Panc1 (cell line): ENCODE data around the gene NKAPL. TPM values are rescaled to one million over a fixed set of nuclear protein-coding genes. Genes with fewer than 3 reads are reported as not detected.

ENCODE experiments used
- ATAC-seq: fragments of 200-7000 bp; cut with Tn5 transposase; 2 replicates; pipeline ENCODE4 v1.9.1; 2020; ENCODE audit warnings: mild to moderate bottlenecking, moderate library complexity
- BruUV-seq: library from RNA; stranded (reverse); fragments of 400-500 nt; replicated peaks from 2 replicates; lab custom pipeline; 2021; lab: Mats Ljungman, UMichigan
- CTCF ChIA-PET: fragments of 300-600 bp; sonication (Branson Sonifier 250); formaldehyde crosslinking; loops from one replicate; lab custom pipeline; 2022; ENCODE audit warnings: antibody characterized with exemption; lab: Charles Lee
- POLR2A ChIA-PET: fragments of 300-600 bp; sonication (Branson Sonifier 250); formaldehyde crosslinking; loops from one replicate; lab custom pipeline; 2022; ENCODE audit warnings: antibody characterized with exemption; lab: Charles Lee
- DNase-seq: peaks from one replicate; pipeline ENCODE4 v3.0.0-alpha.2; 2010; ENCODE audit warnings: low read depth, low spot score
- H3K27ac ChIP-seq: 2 replicates; pipeline ENCODE4 v1.5.1; 2011; ENCODE audit warnings: mild to moderate bottlenecking, low read length, inconsistent platforms
- H3K27me3 ChIP-seq: fragments of 200-500 bp; sonication (Bioruptor generic); 2 replicates; pipeline ENCODE4 v1.6.0; 2014; ENCODE audit warnings: low read length, inconsistent platforms; ENCODE audit not compliant: control insufficient read depth, insufficient read depth
- H3K36me3 ChIP-seq: fragments of 200-500 bp; sonication (Bioruptor generic); 2 replicates; pipeline ENCODE4 v1.5.1; 2014; ENCODE audit warnings: inconsistent platforms, mild to moderate bottlenecking, low read length, moderate library complexity; ENCODE audit not compliant: control insufficient read depth, insufficient read depth
- H3K4me1 ChIP-seq: 2 replicates; pipeline ENCODE4 v1.5.1; 2011; ENCODE audit warnings: inconsistent platforms, mild to moderate bottlenecking, low read length, moderate library complexity; ENCODE audit not compliant: control insufficient read depth, insufficient read depth
- H3K4me3 ChIP-seq, 2 experiments: 2 replicates each; pipeline ENCODE4 v1.5.1; 2011 to 2012; ENCODE audit warnings: low read depth in 2 of 2, low read length in 2 of 2, mild to moderate bottlenecking in 2 of 2, inconsistent platforms in 1 of 2, moderate library complexity in 1 of 2
- H3K9me3 ChIP-seq: fragments of 200-500 bp; sonication (Bioruptor generic); 2 replicates; pipeline ENCODE4 v1.5.1; 2014; ENCODE audit warnings: low read depth, mild to moderate bottlenecking, inconsistent platforms, low read length, moderate library complexity; ENCODE audit not compliant: control insufficient read depth, insufficient read depth
- CTCF ChIP-seq: fragments of 450-650 bp; IDR thresholded peaks from 2 replicates; pipeline ENCODE4 v1.5.1; 2017; ENCODE audit warnings: mild to moderate bottlenecking
- POLR2AphosphoS5 ChIP-seq: IDR thresholded peaks from 2 replicates; pipeline ENCODE4 v1.6.1; 2012; ENCODE audit warnings: mild to moderate bottlenecking, low read depth, low read length, moderate library complexity
- REST ChIP-seq, 2 experiments: IDR thresholded peaks; 2 replicates each; pipeline ENCODE4 v1.6.1; 2011 to 2012; ENCODE audit warnings: low read depth in 2 of 2, control low read depth in 1 of 2, low read length in 1 of 2, mild to moderate bottlenecking in 1 of 2, moderate library complexity in 1 of 2; ENCODE audit not compliant: insufficient read depth in 1 of 2
- SIN3A ChIP-seq: IDR thresholded peaks from 2 replicates; pipeline ENCODE4 v1.6.1; 2012; ENCODE audit warnings: low read depth, mild to moderate bottlenecking, low read length, moderate library complexity, borderline replicate concordance; ENCODE audit not compliant: insufficient read depth
- TCF7L2 ChIP-seq: IDR thresholded peaks from 2 replicates; pipeline ENCODE4 v1.6.1; 2011; ENCODE audit warnings: mild to moderate bottlenecking, low read depth, low read length, inconsistent platforms
- in situ Hi-C: cut with HindIII; loops from 2 replicates; pipeline ENCODE4 v1.10.0; 2016; ENCODE audit warnings: low sequenced_read_pairs, low pct_unique_long_range_greater_than_20kb
- intact Hi-C: fragments of 100-400 bp; cut with micrococcal nuclease; formaldehyde crosslinking; loops from one replicate; pipeline ENCODE4 v1.10.0; 2022; ENCODE audit not compliant: unreplicated experiment
- total RNA-seq: library from RNA; stranded (reverse); gene quantifications from one replicate; pipeline ENCODE4 v1.2.1, GENCODE V29; 2021; ENCODE audit not compliant: unreplicated experiment

Gene NKAPL
- total RNA-seq, 1 experiment from 2014 or later, result not detected

GRCh38 chr6:28213213-28213523, 45.9 kb upstream of the NKAPL start:
- H3K9me3 ChIP-seq, result no peaks in the 10 kb centered on the region
- no peak for DNase-seq
- intact Hi-C loops, result loop anchor here (5.0 kb wide), 2 partner anchors 71 to 311 kb away; partner anchors contain the start of gene ZKSCAN8
- H3K27ac ChIP-seq, result no peak overlapping the region
- no peak for ATAC-seq
- peak overlapping the region; percentile 65 to 80; a peak in 3 of 4 replicates for H3K4me3 ChIP-seq
- in situ Hi-C loops, result no loop called here
- H3K4me1 ChIP-seq, result peaks cover 14% of the 10 kb centered on the region
- TF ChIP-seq CTCF (no peak), REST (IDR thresholded peaks at IDR 0.05; ENCODE audit: insufficient read depth in 1 of 2, low read depth in 2 of 2, low read length in 1 of 2) (no peak), TCF7L2 (no peak; the same call in none of the 2 replicates), POLR2AphosphoS5 (no peak), SIN3A (no peak)
- no peaks in the 10 kb centered on the region for H3K36me3 ChIP-seq
- ChIA-PET CTCF (no interaction called here), POLR2A (no interaction called here)
- H3K27me3 ChIP-seq, result no peaks in the 10 kb centered on the region
- BruUV-seq, result no TSS peak

- in situ Hi-C loops, result no loop called here
- Histone ChIP-seq H3K9me3 (no peaks in the 10 kb centered on the region), H3K4me3 (peak overlapping the region; percentile 41 to 60), H3K36me3 (no peaks in the 10 kb centered on the region), H3K27ac (peak overlapping the region; percentile 71), H3K27me3 (no peaks in the 10 kb centered on the region), H3K4me1 (peaks cover 28% of the 10 kb centered on the region)
- ChIA-PET POLR2A (no interaction called here), CTCF (no interaction called here)
- no peak for ATAC-seq
- DNase-seq, result no peak
- TF ChIP-seq TCF7L2 (no peak), POLR2AphosphoS5 (peak; percentile 45; the same call in 1 of the 2 replicates)
- BruUV-seq, result no TSS peak
- intact Hi-C loops, result no loop called here
Measured at GRCh38 chr6:28215425-28215824, 43.7 kb upstream of the NKAPL start.

- TF ChIP-seq REST (IDR thresholded peaks at IDR 0.05; ENCODE audit: insufficient read depth in 1 of 2, low read depth in 2 of 2, low read length in 1 of 2), result no peak
- TF ChIP-seq TCF7L2, result no peak
- no peak for TF ChIP-seq POLR2AphosphoS5
- no peak for TF ChIP-seq SIN3A
- TF ChIP-seq CTCF, result no peak
- ChIA-PET POLR2A (interaction anchor here (0.7 to 0.8 kb wide), 2 partner anchors 18 to 121 kb away, joined by 3 to 4 read pairs; no protein-coding TSS in a partner anchor), CTCF (no interaction called here)
- in situ Hi-C loops, result no loop called here
- Histone ChIP-seq H3K27ac (peak overlapping the region; percentile 92), H3K9me3 (no peaks in the 10 kb centered on the region), H3K4me3 (peak overlapping the region; percentile 55 to 77), H3K36me3 (no peaks in the 10 kb centered on the region), H3K27me3 (no peaks in the 10 kb centered on the region), H3K4me1 (peaks cover 33% of the 10 kb centered on the region)
- ATAC-seq, result no peak
- no peak for DNase-seq
- intact Hi-C loops, result no loop called here
- no TSS peak for BruUV-seq
Measured at GRCh38 chr6:28217890-28218289, 41.2 kb upstream of the NKAPL start.
